ENCODE measurements around the gene GYG2.

DNA sequence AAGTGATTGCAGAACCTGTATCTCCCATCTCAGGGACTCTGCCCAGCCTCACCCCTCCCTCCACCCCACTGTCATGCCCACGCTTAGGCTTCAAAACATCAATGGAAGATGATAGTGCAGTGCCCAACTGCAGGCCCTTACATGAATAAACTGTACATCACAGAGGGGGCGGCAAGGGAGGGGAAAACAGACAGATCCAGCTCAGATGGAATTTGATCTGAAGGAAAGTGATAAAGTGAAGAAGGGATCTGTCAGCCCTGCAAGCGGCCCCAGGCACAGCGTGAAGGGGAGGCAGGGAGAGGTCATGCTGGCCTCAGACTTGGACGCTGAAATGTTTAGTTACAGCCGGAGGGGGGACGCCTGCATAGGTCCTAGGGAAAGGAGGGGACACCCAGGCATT, 38.5 kb downstream of the GYG2 start:
- TF ChIP-seq CTCF (IDR thresholded peaks at IDR 0.05), result no peak
- TF ChIP-seq POLR2AphosphoS5 (IDR thresholded peaks at IDR 0.05), result no peak

Data from prostate gland (tissue), 2 donors.